ENCODE results near the gene UBE3B.

Gene UBE3B

GRCh38 chr12:109445191-109445609, 32.2 kb upstream of the UBE3B start:
- Histone ChIP-seq H2AK5ac (ENCODE audit: low read length, severe bottlenecking) (no peak overlapping the region), H3K4ac (ENCODE audit: low read depth in 1 of 2, low read length in 2 of 2) (no peak overlapping the region), H3K4me2 (ENCODE audit: low read length, poor library complexity, severe bottlenecking) (no peak overlapping the region), H3K36me3 (ENCODE audit: control insufficient read depth in 1 of 2, insufficient read depth in 2 of 2, low read depth in 1 of 2, low read length in 2 of 2) (peaks cover 30 to 58% of the 10 kb centered on the region in 2 experiments), H3K4me1 (ENCODE audit: control insufficient read depth, insufficient read depth, low read depth, low read length) (peaks cover 11% of the 10 kb centered on the region), H3K79me1 (replicated peaks; ENCODE audit: low read length, poor library complexity, severe bottlenecking) (peaks cover 22% of the 10 kb centered on the region), H2BK5ac (ENCODE audit: low read depth, low read length, poor library complexity, severe bottlenecking) (no peak overlapping the region), H3K9me3 (ENCODE audit: control insufficient read depth, low read length) (no peaks in the 10 kb centered on the region), H2BK15ac (ENCODE audit: low read depth, poor library complexity, severe bottlenecking) (no peak overlapping the region), H3K27ac (ENCODE audit: low read length, poor library complexity, severe bottlenecking) (peak overlapping the region; percentile 89), H3K9ac (ENCODE audit: low read length) (peak overlapping the region; percentile 51), H3K4me3 (ENCODE audit: insufficient read depth in 1 of 2, low read depth in 1 of 2, low read length in 2 of 2) (no peak overlapping the region), H2BK120ac (ENCODE audit: low read depth, low read length) (no peak overlapping the region), H2AFZ (ENCODE audit: low read depth, low read length) (no peak overlapping the region), H3K14ac (ENCODE audit: low read length in 2 of 2) (no peak overlapping the region), H4K8ac (ENCODE audit: low read length) (no peak overlapping the region), H4K91ac (ENCODE audit: low read length) (no peak overlapping the region), H3K27me3 (ENCODE audit: control insufficient read depth in 1 of 2, insufficient read depth in 1 of 2, low read length in 2 of 2) (no peaks in the 10 kb centered on the region), H3K18ac (ENCODE audit: low read depth in 1 of 2, low read length in 2 of 2) (no peak overlapping the region), H2BK12ac (ENCODE audit: low read length in 2 of 2) (no peak overlapping the region), H3K23ac (ENCODE audit: low read length in 2 of 2) (no peak overlapping the region)
- no peak for DNase-seq
- WGBS, result 97% methylated on average over 2 of the region's 2 CpGs

- Histone ChIP-seq H2BK15ac (ENCODE audit: low read depth, poor library complexity, severe bottlenecking) (peak overlapping the region; percentile 8), H3K4me3 (ENCODE audit: insufficient read depth in 1 of 2, low read depth in 1 of 2, low read length in 2 of 2) (no peak overlapping the region), H3K79me1 (replicated peaks; ENCODE audit: low read length, poor library complexity, severe bottlenecking) (peaks cover 34% of the 10 kb centered on the region), H3K36me3 (ENCODE audit: control insufficient read depth in 1 of 2, insufficient read depth in 2 of 2, low read depth in 1 of 2, low read length in 2 of 2) (peaks cover 45 to 75% of the 10 kb centered on the region in 2 experiments), H2BK5ac (ENCODE audit: low read depth, low read length, poor library complexity, severe bottlenecking) (no peak overlapping the region), H2AFZ (ENCODE audit: low read depth, low read length) (no peak overlapping the region), H3K9me3 (ENCODE audit: control insufficient read depth, low read length) (no peaks in the 10 kb centered on the region), H3K27me3 (ENCODE audit: control insufficient read depth in 1 of 2, insufficient read depth in 1 of 2, low read length in 2 of 2) (no peaks in the 10 kb centered on the region), H4K8ac (ENCODE audit: low read length) (no peak overlapping the region), H3K14ac (ENCODE audit: low read length in 2 of 2) (no peak overlapping the region), H3K23ac (ENCODE audit: low read length in 2 of 2) (no peak overlapping the region), H3K9ac (ENCODE audit: low read length) (no peak overlapping the region), H3K4me2 (ENCODE audit: low read length, poor library complexity, severe bottlenecking) (no peak overlapping the region), H2BK12ac (ENCODE audit: low read length in 2 of 2) (no peak overlapping the region), H3K27ac (ENCODE audit: low read length, poor library complexity, severe bottlenecking) (no peak overlapping the region), H4K91ac (ENCODE audit: low read length) (no peak overlapping the region), H3K18ac (ENCODE audit: low read depth in 1 of 2, low read length in 2 of 2) (no peak overlapping the region), H3K4me1 (ENCODE audit: control insufficient read depth, insufficient read depth, low read depth, low read length) (peaks cover 12% of the 10 kb centered on the region), H2BK120ac (ENCODE audit: low read depth, low read length) (no peak overlapping the region), H2AK5ac (ENCODE audit: low read length, severe bottlenecking) (peak overlapping the region; percentile 30), H3K4ac (ENCODE audit: low read depth in 1 of 2, low read length in 2 of 2) (no peak overlapping the region)
- DNase-seq, result no peak
- 97% methylated on average over 8 of the region's 8 CpGs for WGBS
These were observed 30.6 kb upstream of the UBE3B start for GRCh38 chr12:109446869-109447268.

GRCh38 chr12:109447482-109447881, 30.0 kb upstream of the UBE3B start:
- no peak overlapping the region for H3K14ac ChIP-seq (ENCODE audit: low read length in 2 of 2)
- no peak overlapping the region for H3K27ac ChIP-seq (ENCODE audit: low read length, poor library complexity, severe bottlenecking)
- H3K9ac ChIP-seq (ENCODE audit: low read length), result no peak overlapping the region
- no peak overlapping the region for H2BK120ac ChIP-seq (ENCODE audit: low read depth, low read length)
- no peak overlapping the region for H2BK5ac ChIP-seq (ENCODE audit: low read depth, low read length, poor library complexity, severe bottlenecking)
- peaks cover 12% of the 10 kb centered on the region for H3K4me1 ChIP-seq (ENCODE audit: control insufficient read depth, insufficient read depth, low read depth, low read length)
- no peaks in the 10 kb centered on the region for H3K27me3 ChIP-seq (ENCODE audit: control insufficient read depth in 1 of 2, insufficient read depth in 1 of 2, low read length in 2 of 2)
- H3K36me3 ChIP-seq (ENCODE audit: control insufficient read depth in 1 of 2, insufficient read depth in 2 of 2, low read depth in 1 of 2, low read length in 2 of 2), result peaks cover 47 to 77% of the 10 kb centered on the region in 2 experiments
- no peak overlapping the region for H3K18ac ChIP-seq (ENCODE audit: low read depth in 1 of 2, low read length in 2 of 2)
- WGBS, result 97% methylated on average over 7 of the region's 9 CpGs
- H2BK12ac ChIP-seq (ENCODE audit: low read length in 2 of 2), result no peak overlapping the region
- H4K8ac ChIP-seq (ENCODE audit: low read length), result no peak overlapping the region
- no peak overlapping the region for H3K23ac ChIP-seq (ENCODE audit: low read length in 2 of 2)
- no peak overlapping the region for H2AFZ ChIP-seq (ENCODE audit: low read depth, low read length)
- H2AK5ac ChIP-seq (ENCODE audit: low read length, severe bottlenecking), result peak overlapping the region; percentile 3
- no peak overlapping the region for H3K4ac ChIP-seq (ENCODE audit: low read depth in 1 of 2, low read length in 2 of 2)
- peaks cover 40% of the 10 kb centered on the region for H3K79me1 ChIP-seq (replicated peaks; ENCODE audit: low read length, poor library complexity, severe bottlenecking)
- H3K9me3 ChIP-seq (ENCODE audit: control insufficient read depth, low read length), result no peaks in the 10 kb centered on the region
- H3K4me2 ChIP-seq (ENCODE audit: low read length, poor library complexity, severe bottlenecking), result no peak overlapping the region
- no peak for DNase-seq
- no peak overlapping the region for H4K91ac ChIP-seq (ENCODE audit: low read length)
- H2BK15ac ChIP-seq (ENCODE audit: low read depth, poor library complexity, severe bottlenecking), result peak overlapping the region; percentile 8
- no peak overlapping the region for H3K4me3 ChIP-seq (ENCODE audit: insufficient read depth in 1 of 2, low read depth in 1 of 2, low read length in 2 of 2)

- Histone ChIP-seq H3K4ac (ENCODE audit: low read depth in 1 of 2, low read length in 2 of 2) (no peak overlapping the region), H3K9ac (ENCODE audit: low read length) (no peak overlapping the region), H2BK12ac (ENCODE audit: low read length in 2 of 2) (peak overlapping the region in 1 of 2 experiments; percentile 23), H3K14ac (ENCODE audit: low read length in 2 of 2) (no peak overlapping the region), H4K91ac (ENCODE audit: low read length) (no peak overlapping the region), H2BK120ac (ENCODE audit: low read depth, low read length) (no peak overlapping the region), H2BK5ac (ENCODE audit: low read depth, low read length, poor library complexity, severe bottlenecking) (no peak overlapping the region), H3K27ac (ENCODE audit: low read length, poor library complexity, severe bottlenecking) (no peak overlapping the region), H3K4me2 (ENCODE audit: low read length, poor library complexity, severe bottlenecking) (no peak overlapping the region), H2AFZ (ENCODE audit: low read depth, low read length) (no peak overlapping the region), H3K79me1 (replicated peaks; ENCODE audit: low read length, poor library complexity, severe bottlenecking) (peaks cover 45% of the 10 kb centered on the region), H2AK5ac (ENCODE audit: low read length, severe bottlenecking) (no peak overlapping the region), H3K27me3 (ENCODE audit: control insufficient read depth in 1 of 2, insufficient read depth in 1 of 2, low read length in 2 of 2) (no peaks in the 10 kb centered on the region), H3K4me1 (ENCODE audit: control insufficient read depth, insufficient read depth, low read depth, low read length) (peaks cover 12% of the 10 kb centered on the region), H3K23ac (ENCODE audit: low read length in 2 of 2) (no peak overlapping the region), H4K8ac (ENCODE audit: low read length) (no peak overlapping the region), H3K36me3 (ENCODE audit: control insufficient read depth in 1 of 2, insufficient read depth in 2 of 2, low read depth in 1 of 2, low read length in 2 of 2) (peaks cover 51 to 84% of the 10 kb centered on the region in 2 experiments), H2BK15ac (ENCODE audit: low read depth, poor library complexity, severe bottlenecking) (no peak overlapping the region), H3K18ac (ENCODE audit: low read depth in 1 of 2, low read length in 2 of 2) (no peak overlapping the region), H3K4me3 (ENCODE audit: insufficient read depth in 1 of 2, low read depth in 1 of 2, low read length in 2 of 2) (no peak overlapping the region), H3K9me3 (ENCODE audit: control insufficient read depth, low read length) (no peaks in the 10 kb centered on the region)
- no peak for DNase-seq
- 70% methylated on average over 5 of the region's 5 CpGs for WGBS
These were observed 29.2 kb upstream of the UBE3B start for GRCh38 chr12:109448272-109448671.

All from mesenchymal stem cell (in vitro differentiated cells and primary cell).